ENCODE data around the gene TIE1. TPM values are rescaled to one million over a fixed set of nuclear protein-coding genes. Genes with fewer than 3 reads are reported as not detected.

TIE1 gene
- polyA plus RNA-seq, 3 donors = 0.16 TPM; not detected in 2

- no peak for TF ChIP-seq CTCF (IDR thresholded peaks at IDR 0.05)
- H3K27ac Mint-ChIP-seq = no peak overlapping the region
- no peak overlapping the region for H3K27ac ChIP-seq (ENCODE audit: low read depth in 1 of 2, low read length in 2 of 2)
- 98% methylated on average over 6 of the region's 17 CpGs for WGBS (ENCODE audit: insufficient coverage)
- H3K27me3 Mint-ChIP-seq (ENCODE audit: low read depth in 3 of 3) = peaks cover 0 to 4% (median 2%) of the 10 kb centered on the region in 3 donors
- intact Hi-C loops (cut with micrococcal nuclease) = no loop called here
- H3K4me3 Mint-ChIP-seq = no peak overlapping the region
- no peaks in the 10 kb centered on the region for H3K36me3 ChIP-seq (replicated peaks in 1 of 2; ENCODE audit: control insufficient read depth in 1 of 2, insufficient read depth in 2 of 2, low read length in 2 of 2)
- no peak overlapping the region for H2AFZ ChIP-seq (ENCODE audit: insufficient read depth, low read depth, low read length, poor library complexity, severe bottlenecking)
- no peaks in the 10 kb centered on the region for H3K79me2 ChIP-seq (ENCODE audit: insufficient read depth, low read length)
- H3K4me1 Mint-ChIP-seq = peaks cover 3% of the 10 kb centered on the region
- H3K36me3 Mint-ChIP-seq = no peaks in the 10 kb centered on the region
- DNase-seq = no peak
- no peak overlapping the region for H3K4me2 ChIP-seq (replicated peaks; ENCODE audit: extremely low read depth, low read length, poor library complexity, severe bottlenecking)
- peaks cover 0 to 2% (median 0%) of the 10 kb centered on the region in 7 donors for H3K9me3 Mint-ChIP-seq
- no peak overlapping the region for H3K4me3 ChIP-seq (replicated peaks in 1 of 3; ENCODE audit: low read depth in 2 of 3, low read length in 3 of 3)
- no peaks in the 10 kb centered on the region for H3K27me3 ChIP-seq (ENCODE audit: control insufficient read depth in 2 of 2, insufficient read depth in 2 of 2, low read length in 2 of 2)
- H4K20me1 ChIP-seq (ENCODE audit: insufficient read depth, low read length) = no peaks in the 10 kb centered on the region
- H3K9ac ChIP-seq (ENCODE audit: insufficient read depth, low read length, poor library complexity, severe bottlenecking) = no peak overlapping the region
- H3K4me1 ChIP-seq (ENCODE audit: control insufficient read depth in 1 of 2, insufficient read depth in 2 of 2, low read length in 2 of 2) = no peaks in the 10 kb centered on the region
- H3K9me3 ChIP-seq (replicated peaks in 1 of 2; ENCODE audit: control insufficient read depth in 1 of 2, insufficient read depth in 1 of 2, low read length in 2 of 2) = no peaks in the 10 kb centered on the region
Observed at GRCh38 chr1:43306688-43307457, 6.1 kb downstream of the TIE1 start.

GRCh38 chr1:43307458-43308158, 6.8 kb downstream of the TIE1 start:
- Mint-ChIP-seq H3K36me3 (no peaks in the 10 kb centered on the region), H3K4me1 (peaks cover 3% of the 10 kb centered on the region), H3K9me3 (peaks cover 0 to 2% (median 0%) of the 10 kb centered on the region in 7 donors), H3K4me3 (no peak overlapping the region), H3K27ac (peak overlapping the region in 1 of 7 donors; percentile 2), H3K27me3 (ENCODE audit: low read depth in 3 of 3) (peaks cover 0 to 4% (median 2%) of the 10 kb centered on the region in 3 donors)
- H3K27ac ChIP-seq (ENCODE audit: low read depth in 1 of 2, low read length in 2 of 2) = no peak overlapping the region
- H2AFZ ChIP-seq (ENCODE audit: insufficient read depth, low read depth, low read length, poor library complexity, severe bottlenecking) = no peak overlapping the region
- WGBS (ENCODE audit: insufficient coverage) = 96% methylated on average over 3 of the region's 9 CpGs
- H3K9me3 ChIP-seq (replicated peaks in 1 of 2; ENCODE audit: control insufficient read depth in 1 of 2, insufficient read depth in 1 of 2, low read length in 2 of 2) = no peaks in the 10 kb centered on the region
- no peaks in the 10 kb centered on the region for H4K20me1 ChIP-seq (ENCODE audit: insufficient read depth, low read length)
- no peak overlapping the region for H3K4me2 ChIP-seq (replicated peaks; ENCODE audit: extremely low read depth, low read length, poor library complexity, severe bottlenecking)
- no peaks in the 10 kb centered on the region for H3K4me1 ChIP-seq (ENCODE audit: control insufficient read depth in 1 of 2, insufficient read depth in 2 of 2, low read length in 2 of 2)
- H3K9ac ChIP-seq (ENCODE audit: insufficient read depth, low read length, poor library complexity, severe bottlenecking) = no peak overlapping the region
- no peak for TF ChIP-seq CTCF (IDR thresholded peaks at IDR 0.05)
- H3K4me3 ChIP-seq (replicated peaks in 1 of 3; ENCODE audit: low read depth in 2 of 3, low read length in 3 of 3) = no peak overlapping the region
- no peaks in the 10 kb centered on the region for H3K36me3 ChIP-seq (replicated peaks in 1 of 2; ENCODE audit: control insufficient read depth in 1 of 2, insufficient read depth in 2 of 2, low read length in 2 of 2)
- no peaks in the 10 kb centered on the region for H3K79me2 ChIP-seq (ENCODE audit: insufficient read depth, low read length)
- no peaks in the 10 kb centered on the region for H3K27me3 ChIP-seq (ENCODE audit: control insufficient read depth in 2 of 2, insufficient read depth in 2 of 2, low read length in 2 of 2)
- DNase-seq = no peak
- intact Hi-C loops (cut with micrococcal nuclease) = no loop called here

Data from CD14-positive monocyte (primary cell).